Measurements from ENCODE around the gene TMEM100.

Gene TMEM100

GRCh38 chr17:55730808-55731207 is 8.1 kb upstream of the TMEM100 start:
- TF ChIP-seq CTCF (IDR thresholded peaks at IDR 0.05; ENCODE audit: borderline replicate concordance, extremely low read depth, low read length, poor library complexity, severe bottlenecking) (no peak), EZH2 (IDR thresholded peaks at IDR 0.05; ENCODE audit: borderline replicate concordance, low read depth, low read length, severe bottlenecking) (no peak)
- no peak overlapping the region for H3K4me2 ChIP-seq (ENCODE audit: insufficient read depth, low read length)
- H2AFZ ChIP-seq (ENCODE audit: low read depth, low read length), result no peak overlapping the region
- no peaks in the 10 kb centered on the region for H3K4me1 ChIP-seq (ENCODE audit: insufficient read depth, low read length)
- no peak overlapping the region for H3K27ac ChIP-seq (ENCODE audit: low read length)
- H4K20me1 ChIP-seq (ENCODE audit: insufficient read depth, low read length), result no peaks in the 10 kb centered on the region
- H3K9ac ChIP-seq (ENCODE audit: low read depth, low read length), result no peak overlapping the region
- no peaks in the 10 kb centered on the region for H3K79me2 ChIP-seq (ENCODE audit: insufficient read depth, low read length)
- DNase-seq (no peak), ATAC-seq (ENCODE audit: insufficient read depth, low read depth) (no peak)
- no peaks in the 10 kb centered on the region for H3K9me3 ChIP-seq (ENCODE audit: insufficient read depth, low read length, severe bottlenecking)
- no peak overlapping the region for H3K4me3 ChIP-seq (ENCODE audit: low read depth in 1 of 2, low read length in 2 of 2)
- no peaks in the 10 kb centered on the region for H3K27me3 ChIP-seq (ENCODE audit: insufficient read depth, low read length, poor library complexity)
- no peaks in the 10 kb centered on the region for H3K36me3 ChIP-seq (ENCODE audit: insufficient read depth, low read length)

- TF ChIP-seq EZH2 (IDR thresholded peaks at IDR 0.05; ENCODE audit: borderline replicate concordance, low read depth, low read length, severe bottlenecking) (no peak), CTCF (IDR thresholded peaks at IDR 0.05; ENCODE audit: borderline replicate concordance, extremely low read depth, low read length, poor library complexity, severe bottlenecking) (no peak)
- Histone ChIP-seq H3K4me1 (ENCODE audit: insufficient read depth, low read length) (no peaks in the 10 kb centered on the region), H3K27ac (ENCODE audit: low read length) (no peak overlapping the region), H2AFZ (ENCODE audit: low read depth, low read length) (no peak overlapping the region), H3K9me3 (ENCODE audit: insufficient read depth, low read length, severe bottlenecking) (no peaks in the 10 kb centered on the region), H3K36me3 (ENCODE audit: insufficient read depth, low read length) (no peaks in the 10 kb centered on the region), H4K20me1 (ENCODE audit: insufficient read depth, low read length) (no peaks in the 10 kb centered on the region), H3K9ac (ENCODE audit: low read depth, low read length) (no peak overlapping the region), H3K27me3 (ENCODE audit: insufficient read depth, low read length, poor library complexity) (no peaks in the 10 kb centered on the region), H3K4me3 (ENCODE audit: low read depth in 1 of 2, low read length in 2 of 2) (no peak overlapping the region), H3K4me2 (ENCODE audit: insufficient read depth, low read length) (no peak overlapping the region), H3K79me2 (ENCODE audit: insufficient read depth, low read length) (no peaks in the 10 kb centered on the region)
- no peak for ATAC-seq (ENCODE audit: insufficient read depth, low read depth)
- no peak for DNase-seq
These were observed 7.7 kb upstream of the TMEM100 start for GRCh38 chr17:55730380-55730779.

- Histone ChIP-seq H3K4me1 (ENCODE audit: insufficient read depth, low read length) (no peaks in the 10 kb centered on the region), H3K79me2 (ENCODE audit: insufficient read depth, low read length) (no peaks in the 10 kb centered on the region), H4K20me1 (ENCODE audit: insufficient read depth, low read length) (no peaks in the 10 kb centered on the region), H3K4me2 (ENCODE audit: insufficient read depth, low read length) (no peak overlapping the region), H2AFZ (ENCODE audit: low read depth, low read length) (no peak overlapping the region), H3K9ac (ENCODE audit: low read depth, low read length) (no peak overlapping the region), H3K27ac (ENCODE audit: low read length) (no peak overlapping the region), H3K9me3 (ENCODE audit: insufficient read depth, low read length, severe bottlenecking) (no peaks in the 10 kb centered on the region), H3K36me3 (ENCODE audit: insufficient read depth, low read length) (no peaks in the 10 kb centered on the region), H3K4me3 (ENCODE audit: low read depth in 1 of 2, low read length in 2 of 2) (no peak overlapping the region), H3K27me3 (ENCODE audit: insufficient read depth, low read length, poor library complexity) (no peaks in the 10 kb centered on the region)
- no peak for ATAC-seq (ENCODE audit: insufficient read depth, low read depth)
- no peak for DNase-seq
- TF ChIP-seq CTCF (IDR thresholded peaks at IDR 0.05; ENCODE audit: borderline replicate concordance, extremely low read depth, low read length, poor library complexity, severe bottlenecking) (no peak), EZH2 (IDR thresholded peaks at IDR 0.05; ENCODE audit: borderline replicate concordance, low read depth, low read length, severe bottlenecking) (no peak)
These were observed 6.8 kb upstream of the TMEM100 start for GRCh38 chr17:55729484-55729883.

- H3K9ac ChIP-seq (ENCODE audit: low read depth, low read length), result no peak overlapping the region
- no peak overlapping the region for H3K4me2 ChIP-seq (ENCODE audit: insufficient read depth, low read length)
- H3K36me3 ChIP-seq (ENCODE audit: insufficient read depth, low read length), result no peaks in the 10 kb centered on the region
- no peak for ATAC-seq (ENCODE audit: insufficient read depth, low read depth)
- no peaks in the 10 kb centered on the region for H4K20me1 ChIP-seq (ENCODE audit: insufficient read depth, low read length)
- no peak overlapping the region for H3K27ac ChIP-seq (ENCODE audit: low read length)
- H3K9me3 ChIP-seq (ENCODE audit: insufficient read depth, low read length, severe bottlenecking), result no peaks in the 10 kb centered on the region
- TF ChIP-seq CTCF (IDR thresholded peaks at IDR 0.05; ENCODE audit: borderline replicate concordance, extremely low read depth, low read length, poor library complexity, severe bottlenecking), result no peak
- no peak for TF ChIP-seq EZH2 (IDR thresholded peaks at IDR 0.05; ENCODE audit: borderline replicate concordance, low read depth, low read length, severe bottlenecking)
- no peaks in the 10 kb centered on the region for H3K27me3 ChIP-seq (ENCODE audit: insufficient read depth, low read length, poor library complexity)
- no peak overlapping the region for H3K4me3 ChIP-seq (ENCODE audit: low read depth in 1 of 2, low read length in 2 of 2)
- no peak overlapping the region for H2AFZ ChIP-seq (ENCODE audit: low read depth, low read length)
- no peaks in the 10 kb centered on the region for H3K4me1 ChIP-seq (ENCODE audit: insufficient read depth, low read length)
- H3K79me2 ChIP-seq (ENCODE audit: insufficient read depth, low read length), result no peaks in the 10 kb centered on the region
- no peak for DNase-seq
These were observed 6.2 kb upstream of the TMEM100 start for GRCh38 chr17:55728833-55729232.

Measured in DND-41 (cell line).